ENCODE results near the gene GSG1L2. TPM values are rescaled to one million over a fixed set of nuclear protein-coding genes. Genes with fewer than 3 reads are reported as not detected.

Gene GSG1L2
- total RNA-seq, 1 donor from 2014 or later = not detected

DNA sequence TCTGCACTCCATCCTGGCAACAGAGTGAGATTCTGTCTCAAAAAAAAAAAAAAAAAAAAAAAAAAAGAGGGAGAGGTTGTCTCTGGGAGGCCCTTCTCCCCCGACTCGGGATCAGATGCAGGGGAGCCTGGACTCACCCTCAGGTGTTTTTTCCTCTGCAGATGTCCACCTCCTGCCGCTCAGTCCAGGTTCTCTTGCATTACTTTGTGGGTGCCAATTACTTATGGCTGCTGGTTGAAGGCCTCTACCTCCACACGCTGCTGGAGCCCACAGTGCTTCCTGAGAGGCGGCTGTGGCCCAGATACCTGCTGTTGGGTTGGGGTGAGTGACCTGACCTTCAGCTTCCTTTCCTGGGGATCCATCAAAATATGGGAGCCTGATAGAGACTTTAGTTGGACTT lies 37.9 kb upstream of the GSG1L2 start:
- intact Hi-C loops (cut with DNase I) = no loop called here
- H3K27me3 ChIP-seq (ENCODE audit: low read depth) = no peaks in the 10 kb centered on the region
- H3K4me1 ChIP-seq = no peaks in the 10 kb centered on the region
- TF ChIP-seq, protein P1, sequence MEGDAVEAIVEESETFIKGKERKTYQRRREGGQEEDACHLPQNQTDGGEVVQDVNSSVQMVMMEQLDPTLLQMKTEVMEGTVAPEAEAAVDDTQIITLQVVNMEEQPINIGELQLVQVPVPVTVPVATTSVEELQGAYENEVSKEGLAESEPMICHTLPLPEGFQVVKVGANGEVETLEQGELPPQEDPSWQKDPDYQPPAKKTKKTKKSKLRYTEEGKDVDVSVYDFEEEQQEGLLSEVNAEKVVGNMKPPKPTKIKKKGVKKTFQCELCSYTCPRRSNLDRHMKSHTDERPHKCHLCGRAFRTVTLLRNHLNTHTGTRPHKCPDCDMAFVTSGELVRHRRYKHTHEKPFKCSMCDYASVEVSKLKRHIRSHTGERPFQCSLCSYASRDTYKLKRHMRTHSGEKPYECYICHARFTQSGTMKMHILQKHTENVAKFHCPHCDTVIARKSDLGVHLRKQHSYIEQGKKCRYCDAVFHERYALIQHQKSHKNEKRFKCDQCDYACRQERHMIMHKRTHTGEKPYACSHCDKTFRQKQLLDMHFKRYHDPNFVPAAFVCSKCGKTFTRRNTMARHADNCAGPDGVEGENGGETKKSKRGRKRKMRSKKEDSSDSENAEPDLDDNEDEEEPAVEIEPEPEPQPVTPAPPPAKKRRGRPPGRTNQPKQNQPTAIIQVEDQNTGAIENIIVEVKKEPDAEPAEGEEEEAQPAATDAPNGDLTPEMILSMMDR (IDR thresholded peaks at IDR 0.05) = no peak
- no peaks in the 10 kb centered on the region for H3K9me3 ChIP-seq
- ATAC-seq = no peak
- no peak overlapping the region for H3K4me3 ChIP-seq
- no peaks in the 10 kb centered on the region for H3K36me3 ChIP-seq
- no peak for DNase-seq
- H3K27ac ChIP-seq = no peak overlapping the region

DNA sequence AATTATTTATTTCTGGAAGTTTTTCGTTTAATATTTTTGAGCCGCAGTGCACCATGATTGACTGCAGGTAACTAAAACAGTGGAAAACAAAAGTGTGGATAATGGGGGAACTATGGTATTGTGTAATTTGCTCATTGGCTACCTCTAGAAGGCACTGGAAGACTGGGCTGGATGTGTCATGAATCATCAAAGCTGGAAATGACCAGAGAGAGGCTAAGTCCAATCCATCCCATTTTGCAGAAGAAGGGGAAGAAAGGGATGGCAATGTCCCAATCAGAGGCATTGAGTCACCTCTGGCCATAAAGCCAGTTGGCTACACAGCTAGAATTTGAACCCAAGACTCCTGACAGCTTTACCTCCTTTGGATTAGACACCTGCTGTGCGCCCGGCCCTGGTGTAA lies 33.2 kb upstream of the GSG1L2 start:
- no peaks in the 10 kb centered on the region for H3K27me3 ChIP-seq (ENCODE audit: low read depth)
- H3K4me3 ChIP-seq = no peak overlapping the region
- intact Hi-C loops (cut with DNase I) = no loop called here
- ATAC-seq (no peak), DNase-seq (no peak)
- H3K4me1 ChIP-seq = no peaks in the 10 kb centered on the region
- H3K9me3 ChIP-seq = no peaks in the 10 kb centered on the region
- TF ChIP-seq, protein P1 (IDR thresholded peaks at IDR 0.05) = no peak
- no peaks in the 10 kb centered on the region for H3K36me3 ChIP-seq
- no peak overlapping the region for H3K27ac ChIP-seq

DNA sequence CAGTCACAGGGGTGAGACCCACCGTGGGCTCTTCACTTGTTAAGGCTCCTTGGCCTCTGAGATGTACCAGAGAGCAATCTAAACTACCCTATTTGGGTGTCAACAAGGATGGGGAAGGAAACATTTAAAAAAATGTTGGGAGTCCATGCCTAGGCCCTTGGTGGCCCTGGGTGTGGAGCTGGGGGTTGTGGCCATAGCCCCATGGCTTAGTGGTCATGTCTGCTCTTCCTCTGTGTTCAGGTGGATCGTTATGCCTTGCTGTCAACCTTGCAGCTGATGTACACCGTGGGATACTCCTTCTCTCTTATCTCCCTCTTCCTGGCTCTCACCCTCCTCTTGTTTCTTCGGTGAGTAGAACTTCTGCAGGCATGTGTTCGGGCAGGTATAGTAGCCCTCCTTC lies 32.4 kb upstream of the GSG1L2 start:
- Histone ChIP-seq H3K36me3 (no peaks in the 10 kb centered on the region), H3K27ac (no peak overlapping the region), H3K27me3 (ENCODE audit: low read depth) (no peaks in the 10 kb centered on the region), H3K9me3 (no peaks in the 10 kb centered on the region), H3K4me3 (no peak overlapping the region), H3K4me1 (no peaks in the 10 kb centered on the region)
- DNase-seq (no peak), ATAC-seq (no peak)
- TF ChIP-seq, protein P1 (IDR thresholded peaks at IDR 0.05) = no peak
- intact Hi-C loops (cut with DNase I) = no loop called here

DNA sequence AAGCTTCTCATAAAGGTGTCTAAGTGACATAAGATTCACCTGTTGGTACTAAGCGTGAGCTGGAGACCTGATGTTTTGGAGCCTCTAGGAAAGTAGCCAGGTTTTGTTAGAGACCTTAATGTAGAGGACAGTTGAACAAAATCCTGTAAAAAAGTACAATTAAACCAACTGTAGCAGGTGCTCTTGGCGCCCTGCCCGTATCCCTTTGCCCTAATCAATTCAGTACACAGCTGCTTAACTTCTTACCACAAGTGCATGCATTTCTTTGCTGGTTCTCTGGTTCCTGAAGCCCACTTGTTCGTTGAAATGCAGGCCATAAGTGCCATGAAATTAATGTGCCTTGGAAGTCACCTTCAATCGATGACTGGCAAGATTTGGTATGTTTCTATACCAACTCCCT lies 28.3 kb upstream of the GSG1L2 start:
- H3K4me1 ChIP-seq = no peaks in the 10 kb centered on the region
- H3K36me3 ChIP-seq = no peaks in the 10 kb centered on the region
- DNase-seq (no peak), ATAC-seq (no peak)
- TF ChIP-seq, protein P1 (IDR thresholded peaks at IDR 0.05) = no peak
- H3K9me3 ChIP-seq = no peaks in the 10 kb centered on the region
- no peak overlapping the region for H3K27ac ChIP-seq
- H3K27me3 ChIP-seq (ENCODE audit: low read depth) = no peaks in the 10 kb centered on the region
- H3K4me3 ChIP-seq = no peak overlapping the region
- intact Hi-C loops (cut with DNase I) = no loop called here

DNA sequence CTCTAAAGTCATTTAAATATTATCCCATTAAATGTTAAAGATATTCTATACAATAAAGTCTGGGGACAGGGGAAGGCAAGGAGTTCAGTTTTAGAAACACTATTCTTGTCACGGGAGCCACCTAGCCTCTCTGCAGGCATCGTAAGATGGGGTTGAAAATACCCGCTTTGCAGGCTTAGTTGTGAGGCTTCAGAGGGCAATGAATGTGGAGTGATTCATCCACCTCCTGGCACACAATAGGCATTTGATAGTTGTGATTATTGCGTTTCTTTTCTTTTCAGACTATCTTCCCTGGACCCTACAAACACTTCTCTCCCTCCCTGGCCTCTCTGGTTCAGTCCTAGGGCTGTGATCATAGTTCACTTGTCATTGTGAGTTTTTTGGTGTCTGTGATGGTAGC lies 23.4 kb upstream of the GSG1L2 start:
- no peaks in the 10 kb centered on the region for H3K4me1 ChIP-seq
- no peaks in the 10 kb centered on the region for H3K36me3 ChIP-seq
- no peak overlapping the region for H3K4me3 ChIP-seq
- intact Hi-C loops (cut with DNase I) = no loop called here
- H3K9me3 ChIP-seq = no peaks in the 10 kb centered on the region
- DNase-seq (no peak), ATAC-seq (no peak)
- H3K27me3 ChIP-seq (ENCODE audit: low read depth) = no peaks in the 10 kb centered on the region
- TF ChIP-seq, protein P1 (IDR thresholded peaks at IDR 0.05) = no peak
- no peak overlapping the region for H3K27ac ChIP-seq

DNA sequence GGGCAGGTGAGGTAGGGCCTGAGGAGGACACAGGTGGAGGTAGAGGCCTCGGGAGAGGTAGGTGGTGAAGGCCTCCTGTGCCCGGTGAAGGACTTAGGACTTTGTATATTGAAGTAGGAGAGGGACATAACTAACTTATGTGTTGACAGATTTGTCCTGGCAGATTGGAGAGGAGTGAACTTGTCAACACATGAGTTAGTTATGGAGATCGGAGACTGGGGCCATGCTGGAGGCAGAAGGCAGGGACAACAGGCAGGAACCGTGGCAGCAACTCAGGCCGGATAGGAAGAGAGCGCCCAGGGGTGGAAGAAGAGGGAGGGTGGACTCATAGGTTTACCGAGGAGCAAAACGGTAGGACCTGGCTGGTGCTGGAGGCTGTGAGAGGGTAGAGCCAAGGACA lies 22.3 kb upstream of the GSG1L2 start:
- H3K36me3 ChIP-seq = no peaks in the 10 kb centered on the region
- intact Hi-C loops (cut with DNase I) = no loop called here

More for the DNA sequence above, 22.3 kb upstream of the GSG1L2 start:
- Histone ChIP-seq H3K27me3 (ENCODE audit: low read depth) (no peaks in the 10 kb centered on the region), H3K27ac (no peak overlapping the region), H3K4me3 (no peak overlapping the region), H3K9me3 (no peaks in the 10 kb centered on the region), H3K4me1 (no peaks in the 10 kb centered on the region)
- DNase-seq = no peak
- ATAC-seq = no peak
- TF ChIP-seq, protein P1 (IDR thresholded peaks at IDR 0.05) = no peak
